Measurements from ENCODE around the gene OBSL1. TPM values are rescaled to one million over a fixed set of nuclear protein-coding genes. Genes with fewer than 3 reads are reported as not detected.

OBSL1 gene
- total RNA-seq, 1 donor from 2014 or later, result 43.6 TPM

DNA sequence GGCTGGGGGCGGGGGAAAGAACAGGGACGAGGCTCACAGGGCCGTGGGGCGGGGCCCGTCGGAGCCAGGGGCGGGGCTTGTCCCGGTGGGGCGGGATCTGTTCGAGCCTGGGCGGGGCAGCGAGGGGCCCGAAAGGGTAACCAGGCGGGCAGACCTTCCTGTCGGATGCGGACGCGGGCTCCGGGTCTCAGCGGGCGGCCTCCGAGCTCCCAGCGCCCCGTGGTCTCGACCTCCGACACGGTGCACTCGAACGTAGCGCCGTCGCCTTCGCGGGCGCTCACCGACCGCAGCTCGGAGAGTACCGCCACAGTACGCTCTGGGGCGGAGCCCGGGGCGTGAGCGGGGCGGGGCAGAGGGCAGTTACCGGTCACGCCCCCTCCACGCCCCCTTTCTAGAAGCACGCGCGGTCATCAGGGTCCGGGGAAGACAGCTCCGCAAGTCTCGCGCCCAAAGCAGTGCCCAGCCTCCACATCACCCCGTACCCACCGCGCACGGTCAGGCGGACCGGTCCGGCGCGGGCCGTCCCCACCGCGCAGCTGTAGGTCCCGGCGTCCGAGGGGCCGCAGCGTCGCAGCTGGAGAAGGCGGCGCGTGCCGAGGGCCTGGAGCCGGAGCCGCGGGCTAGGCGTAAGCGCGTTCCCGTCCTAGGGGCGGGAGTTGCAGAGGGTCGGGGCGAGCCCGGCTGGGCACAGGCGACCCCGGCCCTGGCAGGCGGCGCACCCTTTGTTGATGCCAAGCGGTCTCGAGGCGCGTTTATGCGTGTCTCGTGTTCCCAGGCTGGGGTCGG, 18.8 kb downstream of the OBSL1 start:
- DNase-seq (ENCODE audit: low spot score), result peak; percentile 86
- ATAC-seq, result peak; percentile 96

DNA sequence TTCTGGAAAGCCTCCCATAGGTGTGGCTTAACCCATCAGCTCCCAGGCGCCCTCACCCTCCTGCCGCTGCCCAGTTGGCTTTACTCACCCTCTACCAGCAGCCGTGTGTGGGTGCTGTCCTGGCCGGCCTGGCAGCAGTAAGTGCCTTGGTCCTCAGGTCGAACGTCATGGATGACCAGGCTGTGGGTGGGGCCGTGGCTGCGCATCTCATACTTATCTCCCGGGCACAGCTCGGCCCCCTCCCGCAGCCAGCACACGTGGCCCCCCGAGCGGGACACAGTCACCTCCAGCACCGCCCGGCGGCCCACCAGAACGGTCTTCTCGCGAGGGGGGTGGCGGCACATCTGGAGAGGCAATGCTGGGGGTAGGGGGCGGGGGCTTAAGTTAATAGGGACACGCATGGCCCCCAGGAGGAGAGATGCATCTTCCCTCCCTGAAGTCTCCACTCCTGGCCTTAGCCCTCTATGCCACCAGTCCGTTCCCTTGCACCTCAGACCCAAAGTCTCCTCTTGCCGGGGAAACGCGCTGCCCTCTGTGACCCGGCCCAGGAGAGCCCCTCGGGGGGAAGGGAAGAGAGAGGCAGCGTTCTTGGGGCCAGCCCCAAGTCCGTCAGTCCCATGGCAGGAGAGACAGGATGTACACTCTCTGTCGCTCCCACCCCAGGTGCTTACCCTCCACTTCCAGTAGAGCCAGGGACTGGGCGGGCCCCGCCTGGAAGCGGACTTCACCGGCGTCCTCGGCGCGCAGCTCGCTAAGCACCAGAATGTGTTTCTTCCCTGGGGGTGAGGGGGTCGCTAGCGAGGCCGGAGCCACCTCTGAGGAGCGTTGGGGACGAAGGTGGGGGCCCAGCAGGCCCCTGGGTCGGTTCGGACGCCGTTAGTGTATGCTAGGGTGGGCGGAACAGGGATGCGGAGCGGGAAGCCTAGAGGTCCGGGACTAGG, 19.6 kb downstream of the OBSL1 start:
- DNase-seq (ENCODE audit: low spot score) (no peak), ATAC-seq (peak; percentile 2)

DNA sequence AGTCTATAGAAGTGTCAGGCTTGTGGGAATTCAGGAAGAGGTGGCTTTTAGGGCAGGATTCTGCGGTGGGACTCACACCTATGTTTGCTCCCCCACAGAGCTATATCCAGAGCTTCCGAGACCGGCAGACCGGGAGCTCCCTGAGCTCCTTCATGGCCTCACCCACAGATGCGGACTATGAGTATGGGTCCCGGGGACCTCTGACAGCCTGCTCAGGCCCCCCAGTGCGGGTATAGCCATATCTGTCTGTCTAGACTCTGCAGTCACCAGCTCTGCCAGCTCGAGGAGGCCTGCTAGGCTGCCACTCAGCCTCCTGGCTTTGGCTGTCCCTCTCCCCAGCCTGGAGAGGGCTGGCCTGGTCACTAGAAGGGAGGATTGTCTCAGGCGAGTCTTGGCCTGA, 21.7 kb downstream of the OBSL1 start:
- no peak for ATAC-seq
- DNase-seq (ENCODE audit: low spot score), result no peak

DNA sequence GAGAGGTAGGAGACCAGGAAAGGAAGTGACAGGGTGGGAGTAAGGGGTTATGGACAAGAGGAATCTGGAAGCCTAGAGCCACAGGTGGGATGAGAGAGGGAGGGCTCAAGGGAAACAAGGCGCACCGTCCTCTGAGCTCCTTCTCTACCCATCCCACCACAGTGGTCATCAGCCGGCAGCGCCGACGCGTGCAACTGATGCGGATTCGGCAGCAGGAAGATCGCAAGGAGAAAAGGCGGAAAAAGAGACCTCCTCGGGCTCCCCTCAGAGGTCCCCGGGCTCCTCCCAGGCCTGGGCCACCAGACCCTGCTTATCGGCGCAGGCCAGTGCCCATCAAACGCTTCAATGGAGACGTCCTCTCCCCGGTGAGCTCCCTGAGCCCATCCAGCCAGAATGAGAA, 22.3 kb downstream of the OBSL1 start:
- no peak for ATAC-seq
- DNase-seq (ENCODE audit: low spot score), result no peak

DNA sequence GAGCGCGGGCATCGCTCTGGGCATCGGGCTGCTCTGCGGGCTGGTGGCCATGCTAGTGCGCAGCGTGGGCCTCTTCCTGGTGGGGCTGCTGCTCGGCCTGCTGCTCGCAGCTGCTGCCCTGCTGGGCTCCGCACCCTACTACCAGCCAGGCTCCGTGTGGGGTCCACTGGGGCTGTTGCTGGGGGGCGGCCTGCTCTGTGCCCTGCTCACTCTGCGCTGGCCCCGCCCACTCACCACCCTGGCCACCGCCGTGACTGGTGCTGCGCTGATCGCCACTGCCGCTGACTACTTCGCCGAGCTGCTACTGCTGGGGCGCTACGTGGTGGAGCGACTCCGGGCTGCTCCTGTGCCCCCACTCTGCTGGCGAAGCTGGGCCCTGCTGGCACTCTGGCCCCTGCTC, 23.7 kb downstream of the OBSL1 start:
- no peak for ATAC-seq
- no peak for DNase-seq (ENCODE audit: low spot score)

DNA sequence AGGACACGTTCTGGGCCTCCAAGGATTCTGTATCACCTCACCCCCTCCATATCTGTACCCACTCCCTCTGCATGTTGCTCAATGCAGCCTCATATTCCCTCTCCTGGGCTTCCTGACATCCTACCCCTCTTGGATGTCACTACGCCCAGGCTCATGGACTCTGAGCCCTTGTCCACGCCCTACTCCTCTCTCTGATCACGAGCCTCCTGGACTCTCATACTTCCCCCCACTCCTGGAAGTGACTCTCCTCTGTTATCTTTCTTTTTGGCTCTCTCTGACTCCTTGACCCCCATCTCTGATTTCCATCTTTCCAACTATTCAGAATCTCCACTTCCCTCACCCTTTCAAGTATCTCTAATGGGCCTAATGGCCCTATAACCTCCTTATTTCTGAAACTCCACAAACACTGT, 25.4 kb downstream of the OBSL1 start:
- DNase-seq (ENCODE audit: low spot score), result no peak
- ATAC-seq, result no peak

DNA sequence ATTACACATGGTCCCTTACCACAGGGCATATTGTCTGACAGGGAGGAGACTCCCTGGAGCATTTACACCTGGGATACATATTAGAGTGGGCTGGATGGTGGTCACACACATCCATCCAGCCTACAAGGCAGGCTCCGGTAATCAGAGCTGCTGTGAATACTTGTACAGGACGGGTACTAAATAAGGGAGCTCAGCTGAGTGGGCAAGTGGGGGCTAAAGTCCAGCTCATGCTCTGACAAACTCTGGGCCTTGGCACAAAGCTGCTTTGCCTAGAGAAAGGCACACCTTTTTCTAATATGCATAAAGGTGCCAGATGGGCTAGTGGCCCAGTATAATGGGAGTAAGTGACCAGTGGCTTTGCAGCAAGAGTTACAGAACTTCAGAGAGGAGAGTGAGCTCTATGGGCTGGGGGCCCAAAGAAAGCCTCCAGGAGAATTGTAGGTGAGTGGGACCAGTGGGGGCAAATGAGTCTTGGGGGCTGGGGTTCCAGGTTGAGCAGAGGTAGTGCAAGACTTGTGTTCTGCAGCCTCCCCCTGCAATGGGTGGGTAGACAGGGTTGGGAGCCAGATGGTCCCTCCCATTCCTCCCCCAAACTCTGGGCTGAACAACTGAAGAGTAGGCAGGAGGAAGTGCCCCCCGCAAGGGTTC, 25.9 kb downstream of the OBSL1 start:
- ATAC-seq, result no peak
- no peak for DNase-seq (ENCODE audit: low spot score)

DNA sequence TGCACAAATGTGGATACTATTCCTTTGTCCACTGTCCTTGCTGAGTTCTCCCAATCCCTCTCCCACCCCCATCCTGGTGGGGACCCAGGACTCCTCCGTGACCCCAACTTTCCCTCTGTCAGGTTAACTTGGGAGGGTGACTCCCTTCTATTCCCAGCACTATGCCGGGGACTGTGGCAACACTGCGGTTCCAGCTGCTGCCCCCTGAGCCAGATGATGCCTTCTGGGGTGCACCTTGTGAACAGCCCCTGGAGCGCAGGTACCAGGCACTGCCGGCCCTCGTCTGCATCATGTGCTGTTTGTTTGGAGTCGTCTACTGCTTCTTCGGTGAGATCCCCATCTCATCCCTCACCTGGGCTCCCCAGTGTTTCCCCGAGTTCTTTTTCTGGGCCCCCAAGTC, 26.8 kb downstream of the OBSL1 start:
- ATAC-seq (no peak), DNase-seq (ENCODE audit: low spot score) (no peak)

DNA sequence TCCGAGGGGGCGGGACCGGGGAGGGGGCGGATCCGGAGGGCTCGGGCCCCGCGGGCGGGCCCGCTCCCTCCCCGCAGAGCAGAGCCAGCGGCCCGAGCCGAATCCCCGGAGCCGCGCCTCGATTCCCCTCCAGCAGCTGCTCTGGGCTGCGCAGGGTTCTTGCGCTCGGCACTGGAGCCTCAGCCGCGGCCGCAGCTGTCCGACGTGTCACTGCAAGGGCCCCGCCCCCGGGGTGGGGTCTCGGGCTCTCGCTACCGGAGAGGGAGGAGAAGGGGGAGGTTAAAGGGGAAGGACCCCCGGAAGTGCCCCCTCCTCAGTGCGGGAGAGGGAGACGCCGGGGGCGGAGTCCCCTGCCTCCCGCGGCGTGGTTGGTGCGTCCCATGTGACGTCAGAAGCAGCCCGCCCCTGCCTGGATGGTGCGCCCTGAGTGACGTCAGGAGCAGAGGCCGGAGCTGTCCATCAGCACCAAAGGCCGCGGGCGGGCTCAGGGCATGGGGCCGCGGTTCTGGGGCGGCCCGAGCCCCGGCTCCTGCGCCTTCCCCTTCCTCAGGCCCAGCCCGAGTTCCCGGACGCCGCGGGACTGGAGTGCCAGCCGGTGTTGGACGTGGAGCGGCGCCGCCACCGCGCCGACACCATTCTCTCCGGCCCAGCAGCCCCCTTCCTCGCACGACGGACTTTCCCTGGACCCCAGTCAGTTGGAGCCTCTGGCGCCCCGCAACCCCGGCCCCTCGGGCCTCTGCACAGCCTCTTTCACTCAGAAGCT, 27.6 kb downstream of the OBSL1 start, which contains the start of the genes CHPF and TMEM198:
CHPF (minus strand) TSS at position 214 of the 763 bp plus-strand sequence. CDS start 271 bp downstream, outside the sequence.
TMEM198 (plus strand) TSS at position 433 of the 763 bp plus-strand sequence. CDS start 700 bp downstream, outside the sequence.
- DNase-seq (ENCODE audit: low spot score), result peak; percentile 98
- ATAC-seq, result peak; percentile 89

DNA sequence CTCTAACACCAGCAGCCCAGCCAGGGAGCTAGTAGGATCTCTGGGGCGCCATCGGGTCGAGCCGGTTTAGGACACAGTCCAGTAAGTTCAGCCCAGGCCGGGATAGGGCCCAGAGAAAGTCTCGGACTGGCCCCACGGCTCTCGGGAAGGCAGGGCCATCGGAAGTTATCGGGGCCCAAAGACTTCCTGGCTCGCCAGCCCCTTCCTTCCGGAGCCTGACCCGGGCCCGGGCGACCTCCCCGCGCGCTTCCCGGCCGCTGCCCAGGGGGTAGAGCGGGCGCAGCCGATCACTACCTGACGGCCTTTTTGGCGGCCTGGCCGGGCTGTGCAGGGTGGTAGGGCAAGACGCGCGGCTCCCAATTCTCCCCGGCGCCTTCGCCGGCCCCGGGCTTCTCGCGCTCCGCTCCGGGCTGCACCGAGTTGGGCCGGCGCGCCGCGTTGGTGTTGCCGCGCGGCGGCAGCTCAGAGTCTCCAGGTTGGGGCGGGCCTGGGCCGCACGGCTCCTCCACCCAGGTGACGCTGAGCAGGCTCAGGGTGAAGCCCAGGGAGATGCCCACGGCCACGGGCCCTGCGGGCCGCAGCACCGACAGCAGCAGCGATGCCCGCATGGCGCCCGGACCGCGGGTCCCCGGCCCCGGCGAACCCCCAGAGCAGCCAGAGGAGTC, 28.3 kb downstream of the OBSL1 start:
- DNase-seq (ENCODE audit: low spot score) (no peak), ATAC-seq (peak; percentile 50)

DNA sequence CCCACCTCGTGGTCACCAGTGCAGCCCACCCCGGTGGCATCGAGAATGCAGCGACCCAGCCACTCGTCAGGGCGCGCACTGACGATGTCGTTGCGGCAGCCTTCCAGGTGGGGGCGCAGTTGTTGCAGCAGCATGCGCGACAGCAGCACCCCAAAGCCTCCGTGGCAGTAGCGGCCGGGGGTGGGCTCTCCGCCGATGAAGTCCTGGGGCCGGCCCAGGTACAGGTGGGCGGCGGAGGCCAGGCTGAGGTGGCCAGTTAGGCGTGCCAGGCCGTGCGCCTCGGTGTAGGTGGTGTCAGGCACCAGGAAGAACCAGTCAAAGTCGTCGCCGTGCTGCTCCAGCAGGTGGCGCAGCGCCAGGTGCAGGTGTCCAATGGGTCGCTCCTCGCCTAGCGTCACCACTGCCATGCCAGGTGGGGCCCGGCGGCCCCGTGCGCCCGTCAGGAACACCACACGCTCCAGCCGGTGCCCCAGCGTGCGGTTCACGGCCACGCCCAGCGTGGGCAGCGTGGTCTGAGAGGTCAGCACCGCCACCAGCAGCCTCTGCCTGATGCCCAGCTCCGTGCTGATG, 29.6 kb downstream of the OBSL1 start:
- ATAC-seq (peak; percentile 46), DNase-seq (ENCODE audit: low spot score) (peak; percentile 88)

DNA sequence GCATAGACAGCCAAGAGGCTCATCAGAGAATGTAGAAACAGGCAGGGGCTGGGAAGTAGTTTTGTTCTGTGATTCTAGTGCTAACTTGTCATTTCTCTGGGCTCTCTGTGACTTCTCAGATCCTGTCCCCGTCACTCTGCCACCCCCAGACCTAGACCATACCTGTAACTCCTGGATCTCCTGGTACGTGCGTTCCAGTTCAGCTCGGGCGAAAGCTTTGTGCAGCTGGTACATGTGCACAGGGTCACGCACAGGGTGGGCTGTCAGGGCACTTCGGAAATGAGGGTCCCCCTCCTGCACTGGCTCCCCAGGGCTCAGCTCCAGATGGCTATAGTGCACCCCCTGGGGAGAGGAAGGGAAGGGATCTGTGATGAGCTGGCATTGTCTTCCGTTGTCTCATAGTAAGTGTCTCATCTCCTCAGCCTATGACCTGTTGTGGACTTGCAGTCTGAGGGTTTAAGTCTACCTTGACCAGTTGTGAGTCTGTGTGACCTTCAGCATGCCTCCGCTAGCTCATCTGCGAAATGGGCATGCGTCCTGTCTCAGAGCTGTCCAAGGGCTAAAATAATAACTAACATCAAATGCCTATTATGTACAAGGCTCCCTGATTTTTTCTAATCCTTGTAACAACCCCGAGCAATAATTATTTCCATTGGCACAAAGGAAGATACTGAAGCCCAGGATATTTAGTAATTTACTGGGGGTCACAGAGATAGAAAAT, 30.4 kb downstream of the OBSL1 start:
- ATAC-seq (no peak), DNase-seq (ENCODE audit: low spot score) (no peak)

DNA sequence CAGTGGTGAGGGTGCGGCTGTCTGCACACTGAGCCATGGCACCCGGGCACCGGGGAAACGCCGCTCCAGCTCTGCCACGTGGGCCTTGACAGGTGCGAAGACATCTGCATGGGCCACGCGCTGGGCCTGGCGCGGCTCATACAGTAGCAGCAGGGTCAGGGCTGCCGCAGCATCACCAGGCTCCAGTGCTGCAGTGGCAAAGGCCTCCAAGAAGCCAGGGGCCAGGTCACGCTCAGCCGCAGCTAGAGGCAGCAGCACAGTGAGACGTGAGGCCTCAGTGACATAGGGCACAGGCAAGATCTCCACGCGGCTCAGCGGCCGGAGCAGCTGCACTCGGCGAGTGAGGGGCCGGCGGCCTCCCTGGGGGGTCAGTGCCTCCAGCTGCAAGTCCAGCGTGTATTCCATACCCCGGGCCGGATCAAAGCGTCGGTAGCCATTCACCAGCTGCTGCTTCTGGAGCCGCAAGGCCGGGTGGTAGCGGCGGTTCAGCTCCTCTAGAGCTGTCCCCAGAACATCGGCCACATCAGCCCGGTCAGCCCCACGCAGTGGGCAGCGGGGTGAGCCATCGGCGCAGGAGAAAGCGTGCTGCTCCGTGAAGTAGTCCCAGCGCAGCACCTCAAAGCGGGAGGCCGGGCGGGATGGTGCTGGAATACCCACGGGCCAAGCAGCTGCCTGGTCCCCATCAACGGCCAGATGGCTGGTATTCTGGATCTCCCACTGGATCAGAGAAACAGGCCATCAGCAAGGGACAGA, 31.2 kb downstream of the OBSL1 start:
- DNase-seq (ENCODE audit: low spot score), result no peak
- no peak for ATAC-seq

DNA sequence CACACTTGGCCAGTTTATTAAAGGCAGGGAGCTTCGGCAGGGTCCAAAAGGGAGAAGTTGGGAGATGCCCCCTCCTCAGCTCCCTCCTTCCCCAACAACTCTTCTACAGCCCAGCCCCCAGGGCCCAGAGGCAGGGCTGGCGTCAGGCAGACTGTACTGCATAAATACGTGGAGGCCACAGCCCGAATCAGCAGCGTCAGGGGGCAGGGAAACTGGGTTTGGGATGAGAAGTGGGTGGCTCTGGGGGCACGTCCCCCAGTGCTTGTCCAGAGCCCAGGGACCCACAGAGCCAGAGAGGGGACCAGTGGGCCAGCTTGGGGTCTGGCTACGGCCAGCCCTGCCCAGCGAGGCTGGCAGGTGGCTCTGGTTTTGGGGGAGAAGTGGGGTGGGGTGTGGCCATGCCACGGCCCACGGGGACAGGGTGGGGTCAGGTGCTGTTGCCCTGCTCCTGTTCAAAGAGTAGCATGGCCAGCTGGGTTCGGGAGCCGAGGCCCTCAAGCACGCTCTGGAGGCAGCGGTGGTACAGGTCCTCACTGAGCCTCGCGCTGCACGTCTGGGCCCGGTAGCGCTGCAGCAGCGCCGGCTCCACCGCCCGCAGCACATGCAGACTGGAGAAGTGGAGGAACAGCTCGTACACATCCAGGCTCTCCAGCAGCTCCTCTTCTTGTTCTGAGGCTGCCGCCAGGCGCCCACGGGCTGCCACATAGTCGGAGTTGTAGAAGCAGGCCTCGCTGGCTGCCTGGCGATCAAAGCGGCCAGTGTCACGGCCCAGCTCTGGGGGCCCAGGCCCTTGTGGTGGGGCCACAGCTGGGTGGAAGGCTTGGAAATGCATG, 32.2 kb downstream of the OBSL1 start:
- ATAC-seq, result no peak
- no peak for DNase-seq (ENCODE audit: low spot score)

DNA sequence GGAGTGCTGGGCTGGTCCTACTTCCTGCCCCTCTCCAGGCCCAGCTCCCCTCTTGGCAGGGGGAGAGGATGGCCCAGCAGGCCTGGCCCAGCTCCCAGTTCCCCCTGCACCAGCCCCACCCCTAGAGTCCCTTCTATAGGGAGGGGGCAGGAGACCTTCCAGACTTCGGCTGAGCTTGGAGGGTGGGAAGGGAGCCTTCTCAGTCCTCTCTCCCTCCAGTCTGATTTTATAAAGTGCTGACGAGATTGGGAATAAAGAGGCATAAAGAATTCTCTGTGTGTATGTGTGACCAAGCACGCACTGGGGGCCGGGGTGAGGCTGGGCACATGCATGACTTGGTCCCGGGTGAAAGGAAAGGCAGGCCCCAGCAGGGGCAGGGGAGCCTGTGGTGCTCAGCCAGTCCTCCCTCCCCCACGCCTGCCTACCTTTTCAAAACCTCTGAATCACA, 32.8 kb downstream of the OBSL1 start:
- DNase-seq (ENCODE audit: low spot score) (no peak), ATAC-seq (no peak)

DNA sequence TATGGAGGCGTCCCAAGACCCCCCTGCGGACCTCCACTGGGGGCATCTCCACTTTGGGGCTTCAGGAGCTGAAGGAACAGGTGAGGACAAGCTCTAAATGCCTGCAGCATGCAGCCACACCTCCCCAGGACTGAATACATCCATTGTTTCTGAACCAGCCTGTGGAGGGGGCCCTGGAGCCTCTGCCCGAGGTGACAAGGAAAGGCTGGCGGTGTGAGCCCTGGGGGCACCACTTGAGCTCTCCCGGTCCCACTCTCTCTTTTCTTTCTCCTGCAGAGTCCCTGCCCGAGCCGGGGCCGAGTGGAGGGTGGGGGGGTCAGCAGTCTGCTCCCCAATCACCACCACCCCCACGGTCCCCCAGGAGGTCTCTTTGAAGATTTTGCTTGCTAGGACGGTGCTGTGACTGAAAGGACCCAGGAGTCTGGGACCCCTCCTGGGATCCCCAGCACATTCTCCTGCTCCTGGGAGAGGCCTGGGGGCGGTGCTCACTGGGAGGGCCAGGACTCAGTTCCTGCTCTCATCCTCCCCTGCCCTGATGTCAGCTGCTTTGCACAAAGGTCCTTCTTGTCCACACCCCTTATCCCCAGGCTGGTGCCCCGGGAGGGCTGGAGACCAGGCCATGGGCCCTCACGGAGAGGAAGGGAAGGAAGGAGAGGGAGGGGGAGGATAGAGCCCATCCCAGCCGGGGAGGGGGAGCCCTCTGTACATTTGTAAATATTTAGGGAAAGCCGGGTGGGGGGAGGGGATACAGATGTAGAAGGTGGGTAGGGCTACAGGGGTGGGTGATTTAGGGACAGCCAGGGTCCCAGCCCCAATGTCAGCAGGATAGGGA, 33.5 kb downstream of the OBSL1 start:
- DNase-seq (ENCODE audit: low spot score), result no peak
- ATAC-seq, result no peak

All from left lobe of liver (tissue), 2 donors.